ENCODE data around the gene PMF1.
"Not testable (repeated sequence)": the region's sequence is repeated elsewhere in the genome, so short reads cannot be mapped to it uniquely, and the experiment has no call there.

Gene PMF1

GRCh38 chr1:156196445-156196844, 16.4 kb upstream of the PMF1 start:
- DNase-seq (ENCODE audit: low spot score): no peak

GRCh38 chr1:156198831-156199349, 13.9 kb upstream of the PMF1 start:
- DNase-seq (ENCODE audit: low spot score): no peak

GRCh38 chr1:156200044-156200443, 12.8 kb upstream of the PMF1 start:
- DNase-seq (ENCODE audit: low spot score): no peak

- DNase-seq (ENCODE audit: low spot score): no peak
Observed at GRCh38 chr1:156203331-156203730, 9.5 kb upstream of the PMF1 start.

GRCh38 chr1:156204686-156205085, 8.1 kb upstream of the PMF1 start:
- no peak for DNase-seq (ENCODE audit: low spot score)

- no peak for DNase-seq (ENCODE audit: low spot score)
Observed at GRCh38 chr1:156211243-156211642, 1.6 kb upstream of the PMF1 start.

- no peak for DNase-seq (ENCODE audit: low spot score)
Observed at GRCh38 chr1:156212130-156212529, 677 bp upstream of the PMF1 start.

- DNase-seq (ENCODE audit: low spot score): no peak
Observed at GRCh38 chr1:156213644-156213966, 798 bp downstream of the PMF1 start.

- no peak for DNase-seq (ENCODE audit: low spot score)
Observed at GRCh38 chr1:156214024-156214748, 1.4 kb downstream of the PMF1 start.

- DNase-seq (ENCODE audit: low spot score): not testable (repeated sequence)
Observed at GRCh38 chr1:156216361-156217086, 3.7 kb downstream of the PMF1 start.

GRCh38 chr1:156217871-156218270, 5.1 kb downstream of the PMF1 start:
- no peak for DNase-seq (ENCODE audit: low spot score)

- DNase-seq (ENCODE audit: low spot score): no peak
Observed at GRCh38 chr1:156220226-156220625, 7.4 kb downstream of the PMF1 start.

GRCh38 chr1:156221986-156222692, 9.3 kb downstream of the PMF1 start:
- DNase-seq (ENCODE audit: low spot score): no peak

- no peak for DNase-seq (ENCODE audit: low spot score)
Observed at GRCh38 chr1:156225677-156226014, 12.8 kb downstream of the PMF1 start.

GRCh38 chr1:156226116-156226538, 13.3 kb downstream of the PMF1 start:
- DNase-seq (ENCODE audit: low spot score): no peak

GRCh38 chr1:156226782-156227181, 14.0 kb downstream of the PMF1 start:
- DNase-seq (ENCODE audit: low spot score): no peak

GRCh38 chr1:156228501-156228900, 15.7 kb downstream of the PMF1 start:
- DNase-seq (ENCODE audit: low spot score): no peak

- no peak for DNase-seq (ENCODE audit: low spot score)
Observed at GRCh38 chr1:156229809-156230472, 17.1 kb downstream of the PMF1 start.

GRCh38 chr1:156230473-156230837, 17.6 kb downstream of the PMF1 start:
- DNase-seq (ENCODE audit: low spot score): no peak

GRCh38 chr1:156232201-156232894, 19.5 kb downstream of the PMF1 start:
- no peak for DNase-seq (ENCODE audit: low spot score)

- DNase-seq (ENCODE audit: low spot score): no peak
Observed at GRCh38 chr1:156233426-156234127, 20.8 kb downstream of the PMF1 start.
